Common myeloid progenitor, CD34-positive (primary cell): ENCODE results near the gene OR1S1.

Source experiments
- CTCF ChIA-PET: fragments of 350-600 bp; sonication (Branson Sonifier 250); formaldehyde crosslinking; loops from one replicate; lab custom pipeline; 2021; ENCODE audit warnings: antibody characterized with exemption; lab: Charles Lee
- POLR2A ChIA-PET: fragments of 350-600 bp; sonication (Branson Sonifier 250); formaldehyde crosslinking; loops from one replicate; lab custom pipeline; 2021; ENCODE audit warnings: antibody characterized with exemption; lab: Charles Lee
- DNase-seq, 3 donors: peaks; one replicate each; pipeline versions ENCODE4 v3.0.0 to v3.0.0-alpha.2; 2013
- H3K27ac ChIP-seq, 2 experiments: 1 replicate in 1 of 2; 2 replicates in 1 of 2; pipeline ENCODE4 v1.7.0; 2013; ENCODE audit warnings: inconsistent platforms in 2 of 2, low read length in 2 of 2, mild to moderate bottlenecking in 2 of 2, low read depth in 1 of 2, moderate library complexity in 1 of 2; ENCODE audit not compliant: severe bottlenecking in 2 of 2, insufficient read depth in 1 of 2, poor library complexity in 1 of 2
- H3K27me3 ChIP-seq, 5 experiments: replicated peaks in 2 of 5; 1 replicate in 3 of 5; 2 replicates in 2 of 5; pipeline versions ENCODE4 v1.6.1 to v1.7.0; 2013; ENCODE audit warnings: low read length in 4 of 5, mild to moderate bottlenecking in 2 of 5, moderate library complexity in 2 of 5, inconsistent platforms in 1 of 5; ENCODE audit not compliant: insufficient read depth in 5 of 5, control insufficient read depth in 4 of 5
- H3K36me3 ChIP-seq, 4 experiments: 1 replicate in 2 of 4; 2 replicates in 2 of 4; pipeline versions ENCODE4 v1.6.1 to v1.7.0; 2013; ENCODE audit warnings: low read length in 3 of 4, control low read depth in 1 of 4, mild to moderate bottlenecking in 1 of 4; ENCODE audit not compliant: control insufficient read depth in 4 of 4, insufficient read depth in 4 of 4
- H3K4me1 ChIP-seq, 4 experiments: 1 replicate in 3 of 4; 2 replicates in 1 of 4; pipeline versions ENCODE4 v1.6.1 to v1.7.1; 2013; ENCODE audit warnings: low read length in 3 of 4, mild to moderate bottlenecking in 3 of 4, control low read depth in 1 of 4, inconsistent platforms in 1 of 4, moderate library complexity in 1 of 4; ENCODE audit not compliant: control insufficient read depth in 4 of 4, insufficient read depth in 4 of 4; ENCODE audit errors: control extremely low read depth in 1 of 4
- H3K4me3 ChIP-seq, 7 experiments: 1 replicate in 4 of 7; 2 replicates in 3 of 7; pipeline versions ENCODE4 v1.5.1 to v1.7.0; 2013; ENCODE audit warnings: mild to moderate bottlenecking in 7 of 7, low read length in 6 of 7, moderate library complexity in 6 of 7, inconsistent platforms in 2 of 7, low read depth in 2 of 7, control low read depth in 1 of 7; ENCODE audit not compliant: insufficient read depth in 4 of 7, control insufficient read depth in 1 of 7; ENCODE audit errors: extremely low read depth in 1 of 7
- H3K9me3 ChIP-seq, 5 experiments: 1 replicate in 4 of 5; 2 replicates in 1 of 5; pipeline versions ENCODE4 v1.6.1 to v1.7.1; 2013; ENCODE audit warnings: low read length in 4 of 5, mild to moderate bottlenecking in 2 of 5, inconsistent platforms in 1 of 5, low read depth in 1 of 5, moderate library complexity in 1 of 5; ENCODE audit not compliant: control insufficient read depth in 4 of 5, insufficient read depth in 2 of 5; ENCODE audit errors: control extremely low read depth in 1 of 5
- WGBS: methylation state at CpG from one replicate; pipeline ENCODE4 v1.1.5; 2013; ENCODE audit not compliant: insufficient coverage; 5-methylcytosine and 5-hydroxymethylcytosine counted together

The OR1S1 gene

GRCh38 chr11:58216476-58216875 lies 4.0 kb downstream of the OR1S1 start:
- Histone ChIP-seq H3K9me3 (no peaks in the 10 kb centered on the region), H3K27ac (no peak overlapping the region), H3K4me1 (no peaks in the 10 kb centered on the region), H3K4me3 (no peak overlapping the region), H3K36me3 (no peaks in the 10 kb centered on the region), H3K27me3 (no peaks in the 10 kb centered on the region)
- POLR2A ChIA-PET: no interaction called here
- CTCF ChIA-PET: no interaction called here
- no peak for DNase-seq

- POLR2A ChIA-PET: no interaction called here
These were observed 10.2 kb downstream of the OR1S1 start for GRCh38 chr11:58222721-58223120.

GRCh38 chr11:58227956-58228615 lies 15.6 kb downstream of the OR1S1 start:
- ChIA-PET POLR2A (no interaction called here), CTCF (interaction anchor here (1.0 kb wide), 1 partner anchor 10 kb away, joined by 3 read pairs; no protein-coding TSS in a partner anchor)
- 96% methylated on average over 32 of the region's 32 CpGs for WGBS

More at GRCh38 chr11:58222721-58223120, 10.2 kb downstream of the OR1S1 start:
- Histone ChIP-seq H3K36me3 (no peaks in the 10 kb centered on the region), H3K27ac (no peak overlapping the region), H3K4me3 (no peak overlapping the region), H3K27me3 (no peaks in the 10 kb centered on the region), H3K4me1 (no peaks in the 10 kb centered on the region), H3K9me3 (no peaks in the 10 kb centered on the region)
- 82% methylated on average over 4 of the region's 7 CpGs for WGBS
- DNase-seq: no peak
- CTCF ChIA-PET: no interaction called here

DNA sequence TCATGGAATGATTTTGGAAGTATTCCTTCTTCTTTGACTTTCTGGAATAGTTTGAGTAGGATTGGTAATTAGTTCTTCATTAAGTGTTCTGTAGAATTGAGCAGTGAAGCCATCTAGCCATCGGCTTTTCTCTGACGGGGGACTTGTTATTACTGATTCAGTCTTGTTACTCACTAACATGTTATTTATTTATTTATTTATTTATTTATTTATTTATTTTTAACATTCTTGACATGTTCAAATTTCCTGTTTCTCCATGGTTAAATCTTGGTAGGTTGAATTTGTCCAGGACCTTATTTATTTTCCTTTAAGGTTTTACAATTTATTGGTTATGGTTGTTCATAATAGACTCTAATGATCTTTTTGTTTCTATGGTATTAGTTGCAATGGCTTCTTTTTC lies 31.4 kb downstream of the OR1S1 start:
- no peaks in the 10 kb centered on the region for H3K36me3 ChIP-seq
- no peaks in the 10 kb centered on the region for H3K27me3 ChIP-seq
- no peak overlapping the region for H3K4me3 ChIP-seq
- H3K27ac ChIP-seq: no peak overlapping the region
- peaks cover 0 to 5% (median 2%) of the 10 kb centered on the region in 5 experiments for H3K9me3 ChIP-seq
- no peaks in the 10 kb centered on the region for H3K4me1 ChIP-seq
- CTCF ChIA-PET: no interaction called here
- POLR2A ChIA-PET: no interaction called here
- WGBS: no CpG with 5 or more reads among the region's 2 CpGs
- DNase-seq: no peak

More at GRCh38 chr11:58227956-58228615, 15.6 kb downstream of the OR1S1 start:
- H3K4me3 ChIP-seq: no peak overlapping the region
- H3K27me3 ChIP-seq: no peaks in the 10 kb centered on the region
- H3K36me3 ChIP-seq: no peaks in the 10 kb centered on the region
- H3K4me1 ChIP-seq: no peaks in the 10 kb centered on the region
- no peak for DNase-seq
- H3K27ac ChIP-seq: no peak overlapping the region
- H3K9me3 ChIP-seq: no peaks in the 10 kb centered on the region

GRCh38 chr11:58254936-58255335 lies 42.4 kb downstream of the OR1S1 start:
- H3K27me3 ChIP-seq: no peaks in the 10 kb centered on the region
- H3K36me3 ChIP-seq: no peaks in the 10 kb centered on the region
- ChIA-PET CTCF (no interaction called here), POLR2A (no interaction called here)
- no peak for DNase-seq
- H3K4me1 ChIP-seq: no peaks in the 10 kb centered on the region
- H3K4me3 ChIP-seq: no peak overlapping the region
- peaks cover 0 to 5% (median 0%) of the 10 kb centered on the region in 5 experiments for H3K9me3 ChIP-seq
- no CpG with 5 or more reads among the region's 1 CpG for WGBS
- H3K27ac ChIP-seq: no peak overlapping the region

DNA sequence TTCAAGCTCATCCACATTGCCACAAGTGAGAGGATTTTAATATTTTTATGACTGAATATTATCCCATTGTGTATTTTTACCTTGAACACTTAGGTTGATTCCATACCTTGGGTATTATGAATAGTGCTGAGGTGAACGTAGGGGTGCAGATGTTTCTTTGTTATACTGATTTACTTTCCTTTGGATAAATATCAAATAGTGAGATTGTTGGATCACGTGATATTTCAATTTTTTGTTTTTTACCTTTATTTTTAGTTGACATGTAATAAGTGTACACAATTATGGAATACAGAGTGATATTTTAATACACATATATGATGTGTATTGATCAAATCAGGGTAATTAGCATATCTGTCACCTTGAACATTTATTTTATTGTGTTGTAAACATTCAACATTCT lies 47.5 kb downstream of the OR1S1 start:
- no peak for DNase-seq
- no CpG with 5 or more reads among the region's 2 CpGs for WGBS
- Histone ChIP-seq H3K27me3 (no peaks in the 10 kb centered on the region), H3K27ac (no peak overlapping the region), H3K4me1 (no peaks in the 10 kb centered on the region), H3K4me3 (no peak overlapping the region), H3K9me3 (peaks cover 0 to 2% (median 0%) of the 10 kb centered on the region in 5 experiments), H3K36me3 (no peaks in the 10 kb centered on the region)
- ChIA-PET POLR2A (no interaction called here), CTCF (no interaction called here)
